Naive thymus-derived CD4-positive, alpha-beta T cell (primary cell): Measurements from ENCODE around the gene RAD51B. TPM values are rescaled to one million over a fixed set of nuclear protein-coding genes. Genes with fewer than 3 reads are reported as not detected.
A peak's percentile ranks its signal among the peaks of the same experiment; 100 is the strongest.
"Not testable (repeated sequence)": the region's sequence is repeated elsewhere in the genome, so short reads cannot be mapped to it uniquely, and the experiment has no call there.

Experiments
- ATAC-seq: fragments of 150-1000 bp; cut with Tn5 transposase; 2 replicates; pipeline ENCODE4 v1.10.0; 2021; ENCODE audit warnings: mild to moderate bottlenecking, moderate library complexity
- CTCF ChIA-PET: fragments of 350-600 bp; sonication (Branson Sonifier 250); formaldehyde crosslinking; loops from one replicate; lab custom pipeline; 2021; ENCODE audit warnings: antibody characterized with exemption; lab: Charles Lee
- POLR2A ChIA-PET: fragments of 350-600 bp; sonication (Branson Sonifier 250); formaldehyde crosslinking; loops from one replicate; lab custom pipeline; 2021; ENCODE audit warnings: antibody characterized with exemption, inconsistent platforms; lab: Charles Lee
- DNase-seq, 9 donors: peaks; one replicate each; pipeline versions ENCODE4 v3.0.0 to v3.0.0-alpha.2; 2020 to 2022; ENCODE audit warnings: mixed read lengths in 1 of 9
- H3K27ac ChIP-seq: one replicate; pipeline ENCODE4 v1.7.0; 2013; ENCODE audit warnings: mild to moderate bottlenecking, low read depth, low read length, moderate library complexity
- H3K27me3 ChIP-seq, 2 donors: one replicate each; pipeline ENCODE4 v1.7.0; 2013; ENCODE audit warnings: low read length in 2 of 2, mild to moderate bottlenecking in 2 of 2, moderate library complexity in 2 of 2; ENCODE audit not compliant: control insufficient read depth in 2 of 2, insufficient read depth in 2 of 2
- H3K36me3 ChIP-seq, 3 experiments: 1 replicate in 2 of 3; 2 replicates in 1 of 3; pipeline ENCODE4 v1.7.0; 2013; ENCODE audit warnings: low read length in 3 of 3, mild to moderate bottlenecking in 3 of 3, moderate library complexity in 1 of 3; ENCODE audit not compliant: insufficient read depth in 3 of 3, control insufficient read depth in 2 of 3
- H3K4me1 ChIP-seq, 2 donors: one replicate each; pipeline ENCODE4 v1.7.0; 2013; ENCODE audit warnings: low read length in 2 of 2, mild to moderate bottlenecking in 2 of 2, moderate library complexity in 1 of 2; ENCODE audit not compliant: control insufficient read depth in 2 of 2, insufficient read depth in 2 of 2
- H3K4me3 ChIP-seq: 2 replicates; pipeline ENCODE4 v1.7.0; 2013; ENCODE audit warnings: mild to moderate bottlenecking, low read length
- H3K9me3 ChIP-seq, 3 experiments: 1 replicate in 2 of 3; 2 replicates in 1 of 3; pipeline ENCODE4 v1.7.0; 2013; ENCODE audit warnings: low read length in 3 of 3; ENCODE audit not compliant: control insufficient read depth in 2 of 3
- H3K27ac Mint-ChIP-seq, 9 donors: one replicate each; pipeline ENCODE4 v1.8.0; 2020 to 2022; ENCODE audit warnings: mixed read lengths in 9 of 9, mild to moderate bottlenecking in 8 of 9, moderate library complexity in 5 of 9, inconsistent platforms in 2 of 9
- H3K27me3 Mint-ChIP-seq, 5 donors: one replicate each; pipeline ENCODE4 v1.8.0; 2021 to 2022; ENCODE audit warnings: mixed read lengths in 5 of 5, mild to moderate bottlenecking in 1 of 5
- H3K36me3 Mint-ChIP-seq, 5 donors: one replicate each; pipeline ENCODE4 v1.8.0; 2020 to 2022; ENCODE audit warnings: mixed read lengths in 5 of 5, mild to moderate bottlenecking in 3 of 5, inconsistent platforms in 1 of 5
- H3K4me1 Mint-ChIP-seq, 7 donors: one replicate each; pipeline ENCODE4 v1.8.0; 2020 to 2022; ENCODE audit warnings: mixed read lengths in 7 of 7, mild to moderate bottlenecking in 3 of 7, inconsistent platforms in 1 of 7
- H3K4me3 Mint-ChIP-seq, 10 donors: one replicate each; pipeline ENCODE4 v1.8.0; 2020 to 2022; ENCODE audit warnings: mild to moderate bottlenecking in 10 of 10, mixed read lengths in 10 of 10, moderate library complexity in 6 of 10, inconsistent platforms in 2 of 10
- H3K9me3 Mint-ChIP-seq, 11 donors: one replicate each; pipeline ENCODE4 v1.8.0; 2020 to 2022; ENCODE audit warnings: mixed read lengths in 11 of 11, mild to moderate bottlenecking in 4 of 11, inconsistent platforms in 1 of 11, moderate library complexity in 1 of 11
- intact Hi-C, 2 donors: fragments of 100-400 bp; cut with micrococcal nuclease; formaldehyde crosslinking; loops; one replicate each; pipeline ENCODE4 v1.15.1; 2023
- polyA plus RNA-seq, 2 donors: library from polyadenylated mRNA; unstranded; fragments of 300-500 nt; fragmentation: Illumina TruSeq; gene quantifications; one replicate each; pipeline ENCODE4 v1.2.3, GENCODE V29; 2021
- total RNA-seq, 6 experiments: library from RNA in 5 of 6; stranded (reverse) in 5 of 6; gene quantifications; 1 replicate in 5 of 6; 2 replicates in 1 of 6; pipeline ENCODE4 v1.2.3 and lab custom pipeline; 2021 to 2026

The RAD51B gene
- total and polyA plus RNA-seq, 7 experiments from 2014 or later, result 15.0 to 42.2 (median 28.8) TPM

GRCh38 chr14:68254669-68255527 lies 435.3 kb downstream of the RAD51B start:
- H3K4me3 ChIP-seq, result no peak overlapping the region
- no peaks in the 10 kb centered on the region for H3K36me3 ChIP-seq
- no peak for ATAC-seq
- CTCF ChIA-PET, result interaction anchor here (0.6 to 17.4 kb wide), 5 partner anchors 30 to 562 kb away, joined by 3 to 219 read pairs (median 4); no protein-coding TSS in a partner anchor
- DNase-seq, result no peak
- Mint-ChIP-seq H3K4me1 (peaks cover 23 to 88% (median 80%) of the 10 kb centered on the region in 7 donors), H3K27ac (peak overlapping the region in 4 of 9 donors; percentile 9 to 74 (median 66)), H3K36me3 (no peaks in the 10 kb centered on the region), H3K9me3 (no peaks in the 10 kb centered on the region), H3K27me3 (no peaks in the 10 kb centered on the region), H3K4me3 (peak overlapping the region in 4 of 10 donors; percentile 4 to 60 (median 40))
- H3K9me3 ChIP-seq, result no peaks in the 10 kb centered on the region
- POLR2A ChIA-PET, result interaction anchor here (0.7 to 13.7 kb wide), 6 partner anchors 21 to 560 kb away, joined by 3 to 233 read pairs (median 5); partner anchors contain the start of gene ZFP36L1
- H3K27ac ChIP-seq, result no peak overlapping the region
- intact Hi-C loops, result loop anchor here (5.0 kb wide), 2 partner anchors 32 to 313 kb away; no protein-coding TSS in a partner anchor
- no peaks in the 10 kb centered on the region for H3K27me3 ChIP-seq
- peaks cover 0 to 44% of the 10 kb centered on the region in 2 donors for H3K4me1 ChIP-seq

- POLR2A ChIA-PET, result interaction anchor here (0.8 to 13.7 kb wide), 6 partner anchors 20 to 560 kb away, joined by 3 to 233 read pairs (median 5); partner anchors contain the start of gene ZFP36L1
- Mint-ChIP-seq H3K27me3 (no peaks in the 10 kb centered on the region), H3K4me3 (peak overlapping the region in 5 of 10 donors; percentile 25 to 60 (median 38)), H3K36me3 (no peaks in the 10 kb centered on the region), H3K9me3 (no peaks in the 10 kb centered on the region), H3K4me1 (peaks cover 28 to 89% (median 81%) of the 10 kb centered on the region in 7 donors), H3K27ac (peak overlapping the region in 5 of 9 donors; percentile 9 to 74 (median 43))
- ATAC-seq (no peak), DNase-seq (no peak)
- Histone ChIP-seq H3K4me3 (no peak overlapping the region), H3K36me3 (no peaks in the 10 kb centered on the region), H3K4me1 (peaks cover 0 to 53% of the 10 kb centered on the region in 2 donors), H3K27ac (no peak overlapping the region), H3K27me3 (no peaks in the 10 kb centered on the region), H3K9me3 (no peaks in the 10 kb centered on the region)
- intact Hi-C loops, result loop anchor here in 1 of 2 donors (1.0 kb wide), 1 partner anchor 9 kb away; no protein-coding TSS in a partner anchor
- CTCF ChIA-PET, result interaction anchor here (0.6 to 17.4 kb wide), 5 partner anchors 29 to 561 kb away, joined by 3 to 219 read pairs (median 4); no protein-coding TSS in a partner anchor
These were observed 436.2 kb downstream of the RAD51B start for GRCh38 chr14:68255693-68256178.

- CTCF ChIA-PET, result interaction anchor here (17.4 kb wide), 1 partner anchor 528 kb away, joined by 219 read pairs; no protein-coding TSS in a partner anchor
- H3K27me3 Mint-ChIP-seq, result no peaks in the 10 kb centered on the region
- no peaks in the 10 kb centered on the region for H3K9me3 Mint-ChIP-seq
- Histone ChIP-seq H3K4me1 (peaks cover 0 to 68% of the 10 kb centered on the region in 2 donors), H3K27me3 (no peaks in the 10 kb centered on the region), H3K9me3 (no peaks in the 10 kb centered on the region), H3K27ac (no peak overlapping the region), H3K36me3 (no peaks in the 10 kb centered on the region), H3K4me3 (no peak overlapping the region)
- H3K4me1 Mint-ChIP-seq, result peaks cover 39 to 93% (median 85%) of the 10 kb centered on the region in 7 donors
- POLR2A ChIA-PET, result interaction anchor here (1.3 to 1.8 kb wide), 2 partner anchors 13 to 19 kb away, joined by 3 to 5 read pairs; no protein-coding TSS in a partner anchor
- peak overlapping the region in 6 of 9 donors; percentile 36 to 99 (median 89) for H3K27ac Mint-ChIP-seq
- peaks cover 0 to 1% (median 0%) of the 10 kb centered on the region in 5 donors for H3K36me3 Mint-ChIP-seq
- intact Hi-C loops, result no loop called here
- H3K4me3 Mint-ChIP-seq, result peak overlapping the region in 2 of 10 donors; percentile 42
- DNase-seq (no peak), ATAC-seq (no peak)
These were observed 438.4 kb downstream of the RAD51B start for GRCh38 chr14:68257969-68258368.

- CTCF ChIA-PET, result interaction anchor here (0.5 to 17.4 kb wide), 5 partner anchors 10 to 586 kb away, joined by 3 to 219 read pairs (median 3); no protein-coding TSS in a partner anchor
- peak overlapping the region in 4 of 10 donors; percentile 16 to 42 (median 28) for H3K4me3 Mint-ChIP-seq
These were observed 439.4 kb downstream of the RAD51B start for GRCh38 chr14:68258995-68259394.

GRCh38 chr14:68260121-68260520 lies 440.5 kb downstream of the RAD51B start:
- no peak for DNase-seq
- ChIA-PET CTCF (interaction anchor here (1.0 to 17.4 kb wide), 6 partner anchors 8 to 560 kb away, joined by 3 to 219 read pairs (median 4); no protein-coding TSS in a partner anchor), POLR2A (interaction anchor here (0.6 to 3.1 kb wide), 23 partner anchors 8 to 559 kb away, joined by 3 to 19 read pairs (median 4); partner anchors contain the start of gene ZFP36L1)
- Mint-ChIP-seq H3K36me3 (peaks cover 0 to 4% (median 0%) of the 10 kb centered on the region in 5 donors), H3K27me3 (no peaks in the 10 kb centered on the region), H3K4me3 (peak overlapping the region in 9 of 10 donors; percentile 2 to 78 (median 44)), H3K27ac (peak overlapping the region in 8 of 9 donors; percentile 83 to 99 (median 92)), H3K4me1 (peaks cover 44 to 92% (median 86%) of the 10 kb centered on the region in 7 donors), H3K9me3 (no peaks in the 10 kb centered on the region)
- Histone ChIP-seq H3K27me3 (no peaks in the 10 kb centered on the region), H3K4me1 (peaks cover 0 to 58% of the 10 kb centered on the region in 2 donors), H3K36me3 (no peaks in the 10 kb centered on the region), H3K4me3 (no peak overlapping the region), H3K9me3 (no peaks in the 10 kb centered on the region), H3K27ac (peak overlapping the region; percentile 64)
- intact Hi-C loops, result no loop called here
- no peak for ATAC-seq

More at GRCh38 chr14:68258995-68259394, 439.4 kb downstream of the RAD51B start:
- H3K9me3 Mint-ChIP-seq, H3K4me3 ChIP-seq, H3K36me3 Mint-ChIP-seq, H3K27me3 Mint-ChIP-seq, intact Hi-C loops, DNase-seq, ATAC-seq, H3K27me3 ChIP-seq, H3K9me3 ChIP-seq, H3K36me3 ChIP-seq: not testable (repeated sequence)
- POLR2A ChIA-PET, result interaction anchor here (0.6 to 3.1 kb wide), 13 partner anchors 9 to 557 kb away, joined by 3 to 19 read pairs (median 4); partner anchors contain the start of gene ZFP36L1
- Mint-ChIP-seq H3K4me1 (peaks cover 42 to 94% (median 88%) of the 10 kb centered on the region in 7 donors), H3K27ac (peak overlapping the region in 8 of 9 donors; percentile 82 to 99 (median 89))
- peak overlapping the region; percentile 37 for H3K27ac ChIP-seq
- H3K4me1 ChIP-seq, result peaks cover 0 to 69% of the 10 kb centered on the region in 2 donors
